K562 (cell line): ENCODE measurements around the gene FKBP2. TPM values are rescaled to one million over a fixed set of nuclear protein-coding genes. Genes with fewer than 3 reads are reported as not detected.

ENCODE experiments used
- CBX1 ChIP-seq: sonication (generic); IDR thresholded peaks from 2 replicates; pipeline ENCODE4 v1.6.1; 2016; ENCODE audit warnings: antibody characterized with exemption, low read depth, mild to moderate bottlenecking
- CHD2 ChIP-seq: IDR thresholded peaks from 2 replicates; pipeline ENCODE4 v1.6.1; 2011; ENCODE audit warnings: low read depth, low read length
- CREBBP ChIP-seq: IDR thresholded peaks from one replicate; pipeline ENCODE4 v1.6.1; 2012; ENCODE audit warnings: low read depth, mild to moderate bottlenecking, control low read depth, inconsistent platforms, low read length
- E2F3 ChIP-seq: fragments of 250-450 bp; sonication (Bioruptor Pico); IDR thresholded peaks from 2 replicates; pipeline ENCODE4 v1.4.0; 2020; ENCODE audit warnings: mild to moderate bottlenecking
- HDAC6 ChIP-seq: IDR thresholded peaks from 2 replicates; pipeline ENCODE4 v1.6.1; 2012; ENCODE audit warnings: low read depth, mild to moderate bottlenecking, control low read depth, inconsistent platforms, low read length, moderate library complexity
- IFI16 ChIP-seq: fragments of 250-450 bp; sonication (Bioruptor Pico); IDR thresholded peaks from 2 replicates; pipeline ENCODE4 v2.1.2; 2022; ENCODE audit warnings: mild to moderate bottlenecking, inconsistent platforms
- ILK ChIP-seq: fragments of 450-650 bp; IDR thresholded peaks from 2 replicates; pipeline ENCODE4 v1.6.1; 2016; ENCODE audit warnings: missing genetic modification characterization, low read depth, mild to moderate bottlenecking, missing compliant biosample characterization, moderate library complexity, borderline replicate concordance
- JUND ChIP-seq, 2 experiments: IDR thresholded peaks; 2 replicates in 1 of 2; 3 replicates in 1 of 2; pipeline ENCODE4 v1.6.1; 2011; ENCODE audit warnings: borderline replicate concordance in 2 of 2, low read depth in 2 of 2, low read length in 2 of 2, improper control_type of control experiment in 1 of 2, missing biosample characterization in 1 of 2, missing genetic modification characterization in 1 of 2, missing genetic modification reagents in 1 of 2
- MAZ ChIP-seq, 2 experiments: fragments of 450-650 bp in 1 of 2; sonication (generic) in 1 of 2; formaldehyde crosslinking; IDR thresholded peaks in 1 of 2; conservative IDR thresholded peaks in 1 of 2; 2 replicates each; pipeline versions ENCODE4 v1.4.0 to v1.5.0; 2020; ENCODE audit warnings: mild to moderate bottlenecking in 1 of 2, missing genetic modification reagents in 1 of 2
- NFE2L1 ChIP-seq: fragments of 450-650 bp; IDR thresholded peaks from 2 replicates; pipeline ENCODE4 v1.6.1; 2016; ENCODE audit warnings: missing genetic modification characterization, low read depth, mild to moderate bottlenecking, missing compliant biosample characterization, moderate library complexity, borderline replicate concordance
- NR2C1 ChIP-seq, 2 experiments: fragments of 450-650 bp; IDR thresholded peaks; 2 replicates each; pipeline ENCODE4 v1.6.1; 2017; ENCODE audit warnings: mild to moderate bottlenecking in 2 of 2, antibody characterized with exemption in 1 of 2, inconsistent platforms in 1 of 2, missing compliant biosample characterization in 1 of 2, missing genetic modification characterization in 1 of 2
- PHB2 ChIP-seq: fragments of 450-650 bp; IDR thresholded peaks from 2 replicates; pipeline ENCODE4 v1.6.1; 2017; ENCODE audit warnings: low read depth
- PHF20 ChIP-seq: fragments of 450-650 bp; IDR thresholded peaks from 2 replicates; pipeline ENCODE4 v1.6.1; 2018; ENCODE audit not compliant: partially characterized antibody
- PHF21A ChIP-seq: fragments of 450-650 bp; IDR thresholded peaks from 2 replicates; pipeline ENCODE4 v1.6.1; 2017; ENCODE audit warnings: low read depth, borderline replicate concordance
- POU5F1 ChIP-seq: fragments of 150-350 bp; IDR thresholded peaks from 2 replicates; pipeline ENCODE4 v1.6.1; 2014; ENCODE audit warnings: borderline replicate concordance, low read length, low read depth, mild to moderate bottlenecking; ENCODE audit not compliant: partially characterized antibody
- RBM15 ChIP-seq: fragments of 200-400 bp; formaldehyde crosslinking; IDR thresholded peaks from 2 replicates; pipeline ENCODE4 v1.6.1; 2018; ENCODE audit warnings: mild to moderate bottlenecking, low read length, moderate library complexity; ENCODE audit not compliant: insufficient read depth
- SAP30 ChIP-seq: fragments of 200-600 bp; sonication (generic); IDR thresholded peaks from 2 replicates; pipeline ENCODE4 v1.6.1; 2012; ENCODE audit warnings: borderline replicate concordance, low read depth, mild to moderate bottlenecking, moderate library complexity, low read length, control low read depth, inconsistent platforms; ENCODE audit not compliant: insufficient read depth, poor library complexity, severe bottlenecking
- SPI1 ChIP-seq: IDR thresholded peaks from 2 replicates; pipeline ENCODE4 v1.6.1; 2011; ENCODE audit warnings: low read depth, low read length, control low read depth, borderline replicate concordance
- TEAD2 ChIP-seq: fragments of 450-650 bp; IDR thresholded peaks from 2 replicates; pipeline ENCODE4 v1.6.1; 2016; ENCODE audit warnings: missing genetic modification characterization, control low read depth, missing compliant biosample characterization
- ZBTB1 ChIP-seq: sonication (generic); formaldehyde crosslinking; IDR thresholded peaks from 2 replicates; pipeline ENCODE4 v1.8.1; 2023; ENCODE audit warnings: missing genetic modification reagents, low read depth, mild to moderate bottlenecking, borderline replicate concordance
- ZNF263 ChIP-seq: sonication (generic); formaldehyde crosslinking; IDR thresholded peaks from 2 replicates; pipeline ENCODE4 v1.8.0; 2022; ENCODE audit warnings: mild to moderate bottlenecking, missing genetic modification reagents, borderline replicate concordance
- ZNF3 ChIP-seq: fragments of 250-450 bp; sonication (Bioruptor Pico); IDR thresholded peaks from 2 replicates; pipeline ENCODE4 v1.5.0; 2021; ENCODE audit warnings: mild to moderate bottlenecking, moderate library complexity
- ZNF75A ChIP-seq: fragments of 450-650 bp; formaldehyde crosslinking; IDR thresholded peaks from 2 replicates; pipeline ENCODE4 v1.4.0; 2020; ENCODE audit warnings: mild to moderate bottlenecking
- ZNF830 ChIP-seq: fragments of 250-450 bp; sonication (Bioruptor Pico); IDR thresholded peaks from 2 replicates; pipeline ENCODE4 v1.5.0; 2021; ENCODE audit warnings: mild to moderate bottlenecking
- polyA plus RNA-seq, 8 experiments: library from polyadenylated mRNA; depleted of rRNA in 4 of 8; stranded (reverse) in 5 of 8; unstranded in 3 of 8; fragments of >200 nt; fragmentation: Nextera tagmentation in 2 of 8; fragmentation: Illumina TruSeq in 1 of 8; extraction: Ambion mirVana in 2 of 8; extraction: Trizol in 1 of 8; gene quantifications; 2 replicates each; pipeline versions ENCODE4 v1.2.1 to v1.2.3, GENCODE V29; 2011 to 2014; ENCODE audit warnings: inconsistent platforms in 1 of 8, missing spikeins in 1 of 8
- total RNA-seq, 7 experiments: library from RNA; depleted of rRNA in 6 of 7; stranded (reverse); fragments of >200 nt in 6 of 7; fragmentation: Illumina TruSeq in 2 of 7; extraction: Trizol in 2 of 7; gene quantifications; 2 replicates each; pipeline versions ENCODE4 v1.2.1 to v1.2.3, GENCODE V29; 2011 to 2021; ENCODE audit warnings: low replicate concordance in 1 of 7
- TF ChIP-seq, protein P1 (sequence below): fragments of 450-650 bp; IDR thresholded peaks from one replicate; pipeline ENCODE4 v1.6.1; 2018; ENCODE audit warnings: mild to moderate bottlenecking, moderate library complexity; ENCODE audit not compliant: partially characterized antibody
- TF ChIP-seq, protein P2 (sequence below): fragments of 450-650 bp; IDR thresholded peaks from 2 replicates; pipeline ENCODE4 v1.7.0; 2016; ENCODE audit warnings: borderline replicate concordance

The FKBP2 gene
- total and polyA plus RNA-seq, 9 of the 15 experiments (the other 6 are each of a cell fraction or from before 2014, with no cell fraction given): 3.5 to 151 (median 58.1) TPM

DNA sequence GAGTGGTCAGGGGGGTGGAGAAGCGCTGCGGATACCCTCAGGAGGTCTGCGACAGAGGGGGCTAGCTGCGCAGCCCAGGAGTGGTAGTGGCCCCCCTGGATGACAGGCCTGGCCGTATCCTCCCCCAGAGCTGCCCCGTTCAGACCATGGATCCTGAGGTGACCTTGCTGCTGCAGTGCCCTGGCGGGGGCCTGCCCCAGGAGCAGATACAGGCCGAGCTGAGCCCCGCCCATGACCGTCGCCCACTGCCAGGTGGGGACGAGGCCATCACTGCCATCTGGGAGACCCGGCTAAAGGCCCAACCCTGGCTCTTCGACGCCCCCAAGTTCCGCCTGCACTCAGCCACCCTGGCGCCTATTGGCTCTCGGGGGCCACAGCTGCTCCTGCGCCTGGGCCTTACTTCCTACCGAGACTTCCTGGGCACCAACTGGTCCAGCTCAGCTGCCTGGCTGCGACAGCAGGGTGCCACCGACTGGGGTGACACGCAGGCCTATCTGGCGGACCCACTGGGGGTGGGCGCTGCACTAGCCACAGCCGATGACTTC lies 14.3 kb upstream of the FKBP2 start (continued):
- peak in 1 of 2 experiments; percentile 37; a peak in 3 of 4 replicates for TF ChIP-seq MAZ (CRISPR knock-in tag; conservative IDR thresholded peaks at IDR 0.05 in 1 of 2, IDR thresholded peaks at IDR 0.05 in 1 of 2)
- TF ChIP-seq PHB2: peak; percentile 14; the same call in 1 of the 2 replicates
- no peak for TF ChIP-seq ZBTB1 (CRISPR knock-in tag)
- TF ChIP-seq, protein P1, sequence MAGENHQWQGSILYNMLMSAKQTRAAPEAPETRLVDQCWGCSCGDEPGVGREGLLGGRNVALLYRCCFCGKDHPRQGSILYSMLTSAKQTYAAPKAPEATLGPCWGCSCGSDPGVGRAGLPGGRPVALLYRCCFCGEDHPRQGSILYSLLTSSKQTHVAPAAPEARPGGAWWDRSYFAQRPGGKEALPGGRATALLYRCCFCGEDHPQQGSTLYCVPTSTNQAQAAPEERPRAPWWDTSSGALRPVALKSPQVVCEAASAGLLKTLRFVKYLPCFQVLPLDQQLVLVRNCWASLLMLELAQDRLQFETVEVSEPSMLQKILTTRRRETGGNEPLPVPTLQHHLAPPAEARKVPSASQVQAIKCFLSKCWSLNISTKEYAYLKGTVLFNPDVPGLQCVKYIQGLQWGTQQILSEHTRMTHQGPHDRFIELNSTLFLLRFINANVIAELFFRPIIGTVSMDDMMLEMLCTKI: no peak
- TF ChIP-seq HDAC6: no peak
- TF ChIP-seq NR2C1 (IDR thresholded peaks at IDR 0.05): no peak
- TF ChIP-seq NR2C1 (tag; IDR thresholded peaks at IDR 0.05): no peak
- TF ChIP-seq JUND (IDR thresholded peaks at IDR 0.05; ENCODE audit: borderline replicate concordance, low read depth, low read length): no peak
- TF ChIP-seq JUND (tag; IDR thresholded peaks at IDR 0.05; ENCODE audit: borderline replicate concordance, low read depth, low read length): no peak
- TF ChIP-seq ZNF263 (CRISPR knock-in tag): no peak
- TF ChIP-seq CREBBP: no peak
- no peak for TF ChIP-seq CHD2
- no peak for TF ChIP-seq TEAD2 (tag)
- 0 out of 2 replicates have a peak, but pooled peaks have one; percentile 18 for TF ChIP-seq ZNF75A (CRISPR knock-in tag)
- no peak for TF ChIP-seq PHF21A
- TF ChIP-seq E2F3 (CRISPR knock-in tag): no peak
- peak; percentile 40; the same call in 1 of the 2 replicates for TF ChIP-seq ZNF830 (CRISPR knock-in tag)
- TF ChIP-seq ILK (tag): no peak
- TF ChIP-seq ZNF3 (CRISPR knock-in tag): no peak
- TF ChIP-seq SPI1: no peak
- TF ChIP-seq CBX1: no peak
- peak; percentile 4 for TF ChIP-seq PHF20
- no peak; the same call in 1 of the 2 replicates for TF ChIP-seq IFI16 (CRISPR knock-in tag)
- TF ChIP-seq, protein P2, sequence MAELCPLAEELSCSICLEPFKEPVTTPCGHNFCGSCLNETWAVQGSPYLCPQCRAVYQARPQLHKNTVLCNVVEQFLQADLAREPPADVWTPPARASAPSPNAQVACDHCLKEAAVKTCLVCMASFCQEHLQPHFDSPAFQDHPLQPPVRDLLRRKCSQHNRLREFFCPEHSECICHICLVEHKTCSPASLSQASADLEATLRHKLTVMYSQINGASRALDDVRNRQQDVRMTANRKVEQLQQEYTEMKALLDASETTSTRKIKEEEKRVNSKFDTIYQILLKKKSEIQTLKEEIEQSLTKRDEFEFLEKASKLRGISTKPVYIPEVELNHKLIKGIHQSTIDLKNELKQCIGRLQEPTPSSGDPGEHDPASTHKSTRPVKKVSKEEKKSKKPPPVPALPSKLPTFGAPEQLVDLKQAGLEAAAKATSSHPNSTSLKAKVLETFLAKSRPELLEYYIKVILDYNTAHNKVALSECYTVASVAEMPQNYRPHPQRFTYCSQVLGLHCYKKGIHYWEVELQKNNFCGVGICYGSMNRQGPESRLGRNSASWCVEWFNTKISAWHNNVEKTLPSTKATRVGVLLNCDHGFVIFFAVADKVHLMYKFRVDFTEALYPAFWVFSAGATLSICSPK: no peak
- TF ChIP-seq NFE2L1 (tag): no peak
- TF ChIP-seq RBM15: no peak
- TF ChIP-seq SAP30: no peak
- no peak for TF ChIP-seq POU5F1
